Measurements from ENCODE around the gene RAI14. TPM values are rescaled to one million over a fixed set of nuclear protein-coding genes. Genes with fewer than 3 reads are reported as not detected.

RAI14 gene
- polyA plus RNA-seq (2014; cell fraction: cytosol; rRNA removed) = 46.3 and 49.9 TPM in 2 replicates
- 29.4 and 38.7 TPM in 2 replicates for polyA plus RNA-seq (2014; cell fraction: nucleus; rRNA removed)

DNA sequence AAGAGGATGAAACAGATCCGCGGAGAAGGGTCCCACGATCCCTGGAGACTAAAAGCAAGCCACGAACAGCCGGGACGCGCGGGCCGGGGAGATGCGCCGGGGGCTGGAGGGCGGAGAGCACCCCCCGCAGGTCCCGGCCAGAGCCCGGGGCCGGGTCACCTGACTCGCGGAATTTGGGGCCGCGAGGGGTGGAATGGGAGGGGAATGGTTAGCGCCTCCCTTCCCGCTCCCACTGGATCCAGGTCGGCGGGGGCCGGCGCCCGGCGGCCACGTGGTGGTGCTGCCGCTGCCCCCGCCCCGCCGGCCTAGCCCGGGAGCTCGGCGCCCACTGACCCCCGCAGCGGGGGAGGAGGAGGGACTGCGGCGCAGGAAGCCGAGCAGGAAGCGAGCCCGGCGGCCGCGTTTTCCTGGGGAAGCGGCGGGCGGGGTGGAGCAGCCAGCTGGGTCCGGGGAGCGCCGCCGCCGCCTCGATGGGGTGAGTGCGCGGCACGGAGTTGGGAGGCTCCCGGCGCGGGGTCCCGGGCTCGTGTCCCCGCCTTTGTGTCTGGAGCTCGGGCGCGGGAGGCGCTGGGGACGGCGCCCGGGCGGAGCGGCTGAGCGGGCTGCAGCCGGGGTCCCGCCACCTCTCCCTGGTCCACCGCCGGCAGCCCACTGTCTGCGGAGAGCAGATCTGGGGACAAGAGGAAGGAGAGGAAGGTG, at the start of gene RAI14:
TSS of gene RAI14 (plus strand) at position 328 of the 699 bp plus-strand sequence. CDS start 30,592 bp downstream, outside the sequence.
- peak; percentile 65 for DNase-seq (ENCODE audit: low spot score)

DNA sequence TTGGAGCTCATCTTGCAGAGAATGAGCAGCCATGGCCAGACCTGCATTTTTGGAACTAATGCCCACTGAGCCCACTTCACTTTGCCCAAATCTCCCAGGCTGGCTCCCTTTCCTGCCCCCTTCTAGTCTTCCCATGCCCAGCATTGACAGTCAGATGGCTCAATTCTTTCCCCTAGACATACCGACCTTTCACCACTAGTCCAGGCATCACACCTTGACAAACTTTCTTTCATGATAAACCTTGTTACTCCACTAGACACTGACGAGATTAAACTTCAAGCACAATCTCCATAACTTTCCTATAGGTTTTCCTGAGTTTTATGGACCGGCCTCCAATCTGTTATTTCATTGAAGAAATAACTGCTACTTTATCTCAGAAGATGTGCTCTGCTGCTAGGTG, 47.8 kb upstream of the RAI14 start:
- DNase-seq (ENCODE audit: low spot score) = no peak

GRCh38 chr5:34608859-34609648, 47.1 kb upstream of the RAI14 start:
- DNase-seq (ENCODE audit: low spot score) = no peak

DNA sequence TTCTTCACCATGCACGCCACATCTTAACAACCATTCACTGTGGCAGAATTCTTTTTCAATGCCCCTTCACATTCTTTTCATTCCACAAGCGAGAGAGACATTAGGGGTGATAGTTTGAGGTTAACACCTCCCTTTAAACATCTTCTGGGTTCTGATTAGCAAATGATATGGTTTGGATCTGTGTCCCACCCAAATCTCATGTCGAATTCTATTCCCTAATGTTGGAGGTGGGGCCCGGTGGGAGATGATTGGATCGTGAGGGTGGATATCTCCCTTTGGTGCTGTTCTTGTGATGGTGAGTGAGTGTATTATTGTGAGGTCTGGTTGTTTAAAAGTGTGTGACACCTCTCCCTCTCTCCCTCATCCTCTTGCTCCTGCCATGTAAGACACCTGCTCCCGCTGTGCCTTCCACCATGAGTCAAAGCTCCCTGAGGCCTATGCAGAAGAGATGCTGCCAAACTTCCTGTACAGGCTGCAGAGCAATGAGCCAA, 46.1 kb upstream of the RAI14 start:
- no peak for DNase-seq (ENCODE audit: low spot score)

DNA sequence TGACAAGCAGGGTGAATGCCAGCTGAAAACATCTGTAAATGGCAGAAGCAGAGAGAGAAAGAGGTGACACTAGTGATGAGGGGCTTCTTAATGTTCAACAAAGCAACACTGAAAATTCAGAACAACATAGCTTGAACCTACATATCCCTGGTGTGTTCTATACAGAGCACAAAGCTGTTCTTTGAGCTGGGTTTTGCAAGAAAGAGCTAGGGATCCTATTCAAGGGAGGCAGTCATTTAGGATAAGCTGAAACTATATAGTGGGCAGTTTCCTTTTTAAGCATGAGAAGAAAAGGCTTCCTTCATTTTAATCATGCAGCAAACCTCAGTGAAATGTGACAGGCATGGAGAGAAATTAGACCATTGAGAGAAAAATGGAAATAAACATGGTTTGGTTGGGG, 45.6 kb upstream of the RAI14 start:
- DNase-seq (ENCODE audit: low spot score) = no peak

- no peak for DNase-seq (ENCODE audit: low spot score)
Measured at GRCh38 chr5:34611464-34612415, 44.4 kb upstream of the RAI14 start.

- no peak for DNase-seq (ENCODE audit: low spot score)
Measured at GRCh38 chr5:34616651-34617050, 39.5 kb upstream of the RAI14 start.

GRCh38 chr5:34618371-34619065, 37.6 kb upstream of the RAI14 start:
- DNase-seq (ENCODE audit: low spot score) = no peak

DNA sequence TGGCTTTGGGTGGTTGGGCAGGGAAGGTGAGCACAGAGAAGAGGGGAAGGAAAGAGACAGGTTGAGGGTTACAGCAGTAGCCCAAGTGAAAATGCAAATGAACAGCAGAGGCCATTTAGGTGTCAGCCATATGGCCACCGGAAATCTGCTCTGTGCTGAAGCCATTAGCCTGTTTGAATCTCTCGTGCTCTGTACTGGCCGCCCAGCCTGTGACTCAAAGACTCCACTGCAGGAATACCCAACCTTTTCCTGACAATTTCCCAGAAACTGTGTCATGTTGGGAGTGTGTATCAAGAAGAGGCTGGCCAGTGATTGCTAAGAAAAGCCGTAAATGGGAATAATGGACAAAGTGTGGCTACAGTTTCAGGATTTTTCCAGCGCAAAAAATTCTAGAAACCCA, 35.9 kb upstream of the RAI14 start:
- no peak for DNase-seq (ENCODE audit: low spot score)

GRCh38 chr5:34621277-34622097, 34.6 kb upstream of the RAI14 start:
- no peak for DNase-seq (ENCODE audit: low spot score)

GRCh38 chr5:34622098-34622400, 34.1 kb upstream of the RAI14 start:
- DNase-seq (ENCODE audit: low spot score) = no peak

DNA sequence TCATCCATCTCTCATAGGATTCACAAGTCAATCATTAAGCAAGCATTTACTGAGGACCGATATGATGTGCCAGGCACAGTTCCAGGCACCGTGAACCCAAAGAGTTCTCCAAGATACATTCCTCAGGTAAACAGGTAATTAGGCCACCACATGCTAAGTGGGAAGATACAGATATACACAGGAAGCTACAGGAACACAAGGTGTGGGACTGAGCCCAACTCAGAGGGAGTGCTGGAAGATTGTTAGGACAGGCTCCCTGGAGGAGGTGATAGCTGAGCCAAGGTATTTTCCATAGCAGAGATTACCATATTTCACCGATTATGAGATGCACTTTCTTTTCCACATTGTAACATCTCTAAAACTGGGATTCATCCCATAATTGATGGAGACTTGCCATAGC, 31.4 kb upstream of the RAI14 start:
- DNase-seq (ENCODE audit: low spot score) = no peak

GRCh38 chr5:34625246-34625645, 30.9 kb upstream of the RAI14 start:
- DNase-seq (ENCODE audit: low spot score) = no peak

GRCh38 chr5:34626036-34626435, 30.1 kb upstream of the RAI14 start:
- no peak for DNase-seq (ENCODE audit: low spot score)

DNA sequence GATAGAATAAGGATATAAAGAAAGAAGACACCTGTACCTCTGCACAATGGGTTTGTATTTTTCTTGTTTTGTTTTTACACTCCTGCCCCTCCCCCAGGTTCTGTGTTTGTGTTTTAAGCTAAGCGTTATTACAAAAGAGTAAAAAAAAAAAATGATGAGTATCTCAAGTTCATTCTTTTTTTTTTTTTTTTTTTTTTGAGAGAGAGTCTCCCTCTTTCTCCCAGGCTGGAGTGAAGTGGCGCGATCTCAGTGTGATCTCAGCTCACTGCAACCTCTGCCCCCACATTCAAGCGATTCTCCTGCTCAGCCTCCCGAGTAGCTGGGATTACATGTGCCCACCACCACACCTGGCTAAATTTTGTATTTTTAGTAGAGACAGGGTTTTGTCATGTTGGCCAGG, 29.4 kb upstream of the RAI14 start:
- DNase-seq (ENCODE audit: low spot score) = no peak

DNA sequence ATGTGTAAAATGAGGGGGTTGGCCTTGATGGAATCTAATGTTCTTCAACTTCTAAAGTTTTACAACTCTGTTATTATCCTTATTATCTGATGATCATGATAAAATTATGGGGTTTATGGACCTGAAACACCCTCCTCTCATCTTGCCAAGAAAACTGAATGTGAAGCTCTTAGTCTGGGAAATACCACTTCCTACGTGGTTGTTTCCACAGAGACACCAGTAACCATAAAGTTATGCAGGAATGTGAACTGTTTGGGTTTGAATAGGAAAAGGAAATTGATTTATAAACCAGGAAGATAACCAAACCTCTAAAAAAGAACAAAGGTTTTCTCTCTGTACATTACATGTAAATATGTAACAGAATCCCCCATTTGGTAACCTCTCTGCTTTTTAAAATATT, 28.3 kb upstream of the RAI14 start:
- no peak for DNase-seq (ENCODE audit: low spot score)

GRCh38 chr5:34628373-34628772, 27.8 kb upstream of the RAI14 start:
- no peak for DNase-seq (ENCODE audit: low spot score)

- DNase-seq (ENCODE audit: low spot score) = no peak
Measured at GRCh38 chr5:34630596-34630995, 25.5 kb upstream of the RAI14 start.

GRCh38 chr5:34632807-34633422, 23.2 kb upstream of the RAI14 start:
- DNase-seq (ENCODE audit: low spot score) = no peak

Measured in SK-N-DZ (cell line).